Measurements from ENCODE around the gene SCRT2. TPM values are rescaled to one million over a fixed set of nuclear protein-coding genes. Genes with fewer than 3 reads are reported as not detected.
A peak's percentile ranks its signal among the peaks of the same experiment; 100 is the strongest.

The SCRT2 gene
- total RNA-seq, 4 donors from 2014 or later: not detected

DNA sequence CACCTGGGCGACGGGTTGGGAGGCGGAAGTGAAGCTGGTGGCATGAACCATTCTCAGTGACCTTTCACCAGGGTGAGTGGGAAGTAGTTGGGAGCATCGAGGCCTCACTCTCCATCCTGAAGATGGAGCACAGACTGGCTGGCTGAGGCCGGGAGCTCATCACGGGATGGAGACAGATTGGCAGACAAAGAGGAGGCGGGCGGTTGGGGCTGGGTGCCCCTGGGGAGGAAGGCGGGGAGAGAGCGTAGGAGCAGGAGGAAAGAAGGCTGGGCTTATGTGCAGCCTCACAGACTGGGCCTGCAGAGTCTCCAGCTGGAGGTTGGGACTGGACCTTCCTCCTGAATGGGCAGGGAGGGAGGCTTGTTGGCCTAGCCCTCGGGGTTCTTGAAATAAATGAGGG, 44.2 kb upstream of the SCRT2 start:
- H3K27me3 ChIP-seq: peaks cover 67% of the 10 kb centered on the region
- no peaks in the 10 kb centered on the region for H3K4me1 ChIP-seq
- no peak overlapping the region for H3K4me3 ChIP-seq
- no peaks in the 10 kb centered on the region for H3K9me3 ChIP-seq
- no peak overlapping the region for H3K27ac ChIP-seq
- 49% methylated on average over 11 of the region's 11 CpGs for WGBS
- no peak for DNase-seq (ENCODE audit: low spot score in 2 of 2)
- no peak for TF ChIP-seq POLR2AphosphoS5 (IDR thresholded peaks at IDR 0.05)
- no peaks in the 10 kb centered on the region for H3K36me3 ChIP-seq

DNA sequence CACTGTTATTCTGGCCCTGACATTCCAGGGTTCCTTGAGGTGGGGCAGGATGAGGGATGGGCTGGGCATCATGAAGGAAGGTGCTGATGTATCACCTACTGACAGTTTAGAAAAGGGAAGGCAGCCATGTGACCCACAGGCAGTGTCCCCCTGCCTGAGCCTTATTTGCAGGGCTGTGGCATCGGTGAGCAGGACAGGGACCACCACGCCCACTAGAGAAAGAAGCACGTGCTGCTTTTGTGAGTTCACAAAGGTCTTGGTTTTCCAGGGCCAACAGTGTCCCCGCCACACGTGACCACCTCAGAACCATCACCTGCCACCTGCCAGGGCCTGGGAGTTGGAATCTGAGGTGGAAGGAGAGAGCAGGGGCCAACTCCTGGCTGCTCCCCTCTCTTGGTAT, 43.5 kb upstream of the SCRT2 start:
- TF ChIP-seq POLR2AphosphoS5 (IDR thresholded peaks at IDR 0.05) (no peak), EP300 (IDR thresholded peaks at IDR 0.05) (no peak)
- DNase-seq (ENCODE audit: low spot score in 2 of 2): no peak
- WGBS: 94% methylated on average over 5 of the region's 5 CpGs
- peaks cover 62% of the 10 kb centered on the region for H3K27me3 ChIP-seq
- H3K4me3 ChIP-seq: no peak overlapping the region
- no peak overlapping the region for H3K27ac ChIP-seq
- H3K9me3 ChIP-seq: peaks cover 3% of the 10 kb centered on the region
- H3K4me1 ChIP-seq: no peaks in the 10 kb centered on the region
- no peaks in the 10 kb centered on the region for H3K36me3 ChIP-seq

DNA sequence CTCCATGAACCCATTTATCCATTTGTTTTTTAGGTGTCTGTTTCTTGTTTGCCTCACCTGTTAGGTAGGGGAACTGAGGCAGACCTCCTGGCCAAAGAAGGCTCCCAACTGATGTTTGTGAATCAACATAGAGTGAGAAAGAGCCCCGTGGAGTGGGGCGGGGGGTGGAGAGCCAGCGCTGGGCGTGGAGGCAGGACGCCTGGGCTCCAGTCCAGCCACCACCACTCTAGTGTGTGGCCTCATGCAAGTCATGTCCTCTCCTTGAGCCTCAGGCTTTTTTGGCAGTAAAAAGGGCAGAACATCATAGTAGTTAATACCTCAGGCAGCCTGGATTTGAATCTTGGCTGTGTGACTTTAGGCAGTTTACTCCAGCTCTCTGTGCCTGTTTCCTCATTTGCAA, 42.2 kb upstream of the SCRT2 start:
- 50% methylated on average over 5 of the region's 5 CpGs for WGBS
- DNase-seq (ENCODE audit: low spot score in 2 of 2): no peak
- TF ChIP-seq EP300 (IDR thresholded peaks at IDR 0.05) (no peak), POLR2AphosphoS5 (IDR thresholded peaks at IDR 0.05) (no peak), POLR2A (IDR thresholded peaks at IDR 0.05) (no peak)
- TF ChIP-seq, protein P1, sequence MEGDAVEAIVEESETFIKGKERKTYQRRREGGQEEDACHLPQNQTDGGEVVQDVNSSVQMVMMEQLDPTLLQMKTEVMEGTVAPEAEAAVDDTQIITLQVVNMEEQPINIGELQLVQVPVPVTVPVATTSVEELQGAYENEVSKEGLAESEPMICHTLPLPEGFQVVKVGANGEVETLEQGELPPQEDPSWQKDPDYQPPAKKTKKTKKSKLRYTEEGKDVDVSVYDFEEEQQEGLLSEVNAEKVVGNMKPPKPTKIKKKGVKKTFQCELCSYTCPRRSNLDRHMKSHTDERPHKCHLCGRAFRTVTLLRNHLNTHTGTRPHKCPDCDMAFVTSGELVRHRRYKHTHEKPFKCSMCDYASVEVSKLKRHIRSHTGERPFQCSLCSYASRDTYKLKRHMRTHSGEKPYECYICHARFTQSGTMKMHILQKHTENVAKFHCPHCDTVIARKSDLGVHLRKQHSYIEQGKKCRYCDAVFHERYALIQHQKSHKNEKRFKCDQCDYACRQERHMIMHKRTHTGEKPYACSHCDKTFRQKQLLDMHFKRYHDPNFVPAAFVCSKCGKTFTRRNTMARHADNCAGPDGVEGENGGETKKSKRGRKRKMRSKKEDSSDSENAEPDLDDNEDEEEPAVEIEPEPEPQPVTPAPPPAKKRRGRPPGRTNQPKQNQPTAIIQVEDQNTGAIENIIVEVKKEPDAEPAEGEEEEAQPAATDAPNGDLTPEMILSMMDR (IDR thresholded peaks at IDR 0.05): no peak
- no peaks in the 10 kb centered on the region for H3K36me3 ChIP-seq
- peaks cover 54% of the 10 kb centered on the region for H3K27me3 ChIP-seq
- peaks cover 6% of the 10 kb centered on the region for H3K9me3 ChIP-seq
- H3K4me3 ChIP-seq: no peak overlapping the region
- H3K4me1 ChIP-seq: no peaks in the 10 kb centered on the region
- no peak overlapping the region for H3K27ac ChIP-seq

DNA sequence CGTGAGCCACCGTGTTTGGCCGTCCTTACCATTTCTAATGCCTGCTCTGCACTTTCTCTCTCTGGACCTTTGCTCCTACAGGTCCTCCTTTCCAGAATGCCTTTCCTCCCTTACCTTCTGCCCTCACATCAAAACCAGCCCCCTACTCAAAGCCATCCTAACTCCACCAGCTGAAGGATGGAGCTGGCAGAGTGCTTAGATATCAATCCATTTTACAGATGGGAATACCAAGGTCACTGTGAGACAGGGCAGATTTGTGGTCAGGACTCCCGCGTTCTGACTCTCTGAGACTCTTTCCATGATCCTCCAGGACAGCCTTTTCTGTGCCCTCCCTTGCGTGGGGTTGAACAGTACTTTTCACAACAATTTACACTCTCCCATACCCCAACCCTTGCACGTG, 41.7 kb upstream of the SCRT2 start:
- Histone ChIP-seq H3K27me3 (peaks cover 49% of the 10 kb centered on the region), H3K36me3 (no peaks in the 10 kb centered on the region), H3K27ac (no peak overlapping the region), H3K9me3 (peaks cover 6% of the 10 kb centered on the region), H3K4me1 (no peaks in the 10 kb centered on the region), H3K4me3 (no peak overlapping the region)
- TF ChIP-seq, protein P1 (IDR thresholded peaks at IDR 0.05): no peak
- TF ChIP-seq POLR2A (IDR thresholded peaks at IDR 0.05): no peak
- no peak for TF ChIP-seq POLR2AphosphoS5 (IDR thresholded peaks at IDR 0.05)
- TF ChIP-seq EP300 (IDR thresholded peaks at IDR 0.05): no peak
- DNase-seq (ENCODE audit: low spot score in 2 of 2): no peak
- 88% methylated on average over 7 of the region's 7 CpGs for WGBS

DNA sequence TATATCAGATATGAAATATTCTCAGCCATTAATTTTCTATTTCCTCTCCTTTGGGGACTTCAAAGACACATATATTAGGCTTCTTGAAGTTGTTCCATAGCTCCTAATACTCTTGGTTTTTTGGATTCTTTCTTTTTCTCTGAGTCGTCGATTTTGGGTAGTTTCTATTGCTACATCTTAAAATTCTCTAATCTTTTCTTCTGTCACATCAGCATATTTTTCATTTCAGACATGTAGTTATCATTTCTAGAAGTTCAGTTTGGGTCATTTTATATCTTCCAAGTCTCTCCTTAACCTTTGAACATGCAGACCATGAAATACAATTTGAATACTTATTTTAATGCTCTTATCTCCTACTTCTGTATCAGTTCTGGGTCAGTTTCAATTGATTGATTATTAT, 38.9 kb upstream of the SCRT2 start:
- no peak for DNase-seq (ENCODE audit: low spot score in 2 of 2)
- Histone ChIP-seq H3K4me3 (no peak overlapping the region), H3K9me3 (peaks cover 6% of the 10 kb centered on the region), H3K4me1 (peaks cover 9% of the 10 kb centered on the region), H3K27me3 (peaks cover 50% of the 10 kb centered on the region), H3K27ac (no peak overlapping the region), H3K36me3 (no peaks in the 10 kb centered on the region)
- no peak for TF ChIP-seq POLR2AphosphoS5 (IDR thresholded peaks at IDR 0.05)
- TF ChIP-seq, protein P1 (IDR thresholded peaks at IDR 0.05): no peak
- no peak for TF ChIP-seq POLR2A (IDR thresholded peaks at IDR 0.05)
- TF ChIP-seq EP300 (IDR thresholded peaks at IDR 0.05): no peak
- WGBS: 82% methylated on average over 2 of the region's 2 CpGs

DNA sequence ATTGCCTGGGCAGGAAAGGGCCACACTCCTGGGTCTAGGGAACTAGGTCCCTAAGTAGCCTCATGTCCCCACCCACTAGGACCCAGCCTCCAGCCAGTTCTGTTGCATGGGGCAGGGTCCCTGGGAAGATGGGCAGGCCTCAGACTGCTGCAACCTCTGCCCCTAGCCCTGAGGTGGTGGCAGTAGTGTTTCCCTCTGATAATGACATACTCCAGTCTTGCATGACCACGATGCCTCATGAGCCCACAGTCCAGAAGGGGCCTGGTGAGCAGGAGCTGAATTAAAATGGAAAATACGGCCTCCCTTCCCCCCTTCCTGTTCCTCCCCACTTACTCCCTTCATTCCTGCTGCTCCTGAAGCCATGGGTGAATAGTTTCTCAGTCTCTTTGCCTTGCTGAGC, 36.0 kb upstream of the SCRT2 start:
- Histone ChIP-seq H3K9me3 (peaks cover 6% of the 10 kb centered on the region), H3K36me3 (no peaks in the 10 kb centered on the region), H3K27ac (no peak overlapping the region), H3K27me3 (peaks cover 60% of the 10 kb centered on the region), H3K4me3 (no peak overlapping the region), H3K4me1 (peaks cover 11% of the 10 kb centered on the region)
- TF ChIP-seq, protein P1 (IDR thresholded peaks at IDR 0.05): no peak
- no peak for TF ChIP-seq EP300 (IDR thresholded peaks at IDR 0.05)
- TF ChIP-seq POLR2A (IDR thresholded peaks at IDR 0.05): no peak
- TF ChIP-seq POLR2AphosphoS5 (IDR thresholded peaks at IDR 0.05): no peak
- WGBS: 43% methylated on average over 1 of the region's 2 CpGs
- peak; percentile 24 to 25 for DNase-seq (ENCODE audit: low spot score in 2 of 2)
